ENCODE data around the gene FAM168A. TPM values are rescaled to one million over a fixed set of nuclear protein-coding genes. Genes with fewer than 3 reads are reported as not detected.
A peak's percentile ranks its signal among the peaks of the same experiment; 100 is the strongest.

Gene FAM168A
- total and polyA plus RNA-seq, 9 of the 15 experiments (the other 6 are each of a cell fraction or from before 2014, with no cell fraction given) = 0.44 to 7.2 (median 2.9) TPM

- CTCF ChIA-PET (ENCODE audit: low intra/inter-chr PET ratio) = interaction anchor here (0.7 kb wide), 1 partner anchor 17 kb away, joined by 3 read pairs; no protein-coding TSS in a partner anchor
- peak; percentile 94 for ATAC-seq
- Histone ChIP-seq H3K27ac (ENCODE audit: extremely low read depth, low read depth, low read length) (peak within 1 kb of the TSS; percentile 86), H3K4me2 (ENCODE audit: insufficient read depth, low read length) (peak within 1 kb of the TSS; percentile 90), H4K20me1 (replicated peaks; ENCODE audit: control insufficient read depth, insufficient read depth, low read length) (peaks cover 26% of the 10 kb centered on the region), H3K9ac (ENCODE audit: insufficient read depth in 1 of 2, low read depth in 2 of 2, low read length in 2 of 2) (peak within 1 kb of the TSS; percentile 82 to 98), H3K4me3 (peak within 1 kb of the TSS; percentile 95), H3K36me3 (ENCODE audit: control insufficient read depth, insufficient read depth, low read length) (peaks cover 3% of the 10 kb centered on the region; the same call in 1 of the 3 replicates), H3K27me3 (ENCODE audit: control insufficient read depth in 2 of 2, insufficient read depth in 2 of 2, low read length in 2 of 2) (peaks cover 0 to 5% of the 10 kb centered on the region in 2 experiments; a peak in 1 of 5 replicates), H3K9me1 (ENCODE audit: control insufficient read depth, insufficient read depth, low read length) (peaks cover 11% of the 10 kb centered on the region), H2AFZ (ENCODE audit: low read depth, low read length) (peak within 1 kb of the TSS; percentile 89), H3K79me2 (ENCODE audit: control insufficient read depth, insufficient read depth, low read length) (peaks cover 50% of the 10 kb centered on the region), H3K9me3 (replicated peaks; ENCODE audit: control insufficient read depth, insufficient read depth, low read depth, low read length) (no peaks in the 10 kb centered on the region), H3K4me1 (replicated peaks in 1 of 2; ENCODE audit: control insufficient read depth in 2 of 2, insufficient read depth in 2 of 2, low read length in 2 of 2) (peaks cover 23 to 60% of the 10 kb centered on the region in 2 experiments)
- intact Hi-C loops (cut with micrococcal nuclease) (loop anchor here (2.0 to 5.0 kb wide), 2 partner anchors 17 to 69 kb away; partner anchors contain the start of gene ARHGEF17), in situ Hi-C loops (cut with MboI) (no loop called here)
- WGBS (ENCODE audit: insufficient coverage, low coverage, missing lambda C conversion rate) = under 1% methylated on average over 67 of the region's 96 CpGs
- POLR2A ChIA-PET = interaction anchor here (2.2 kb wide), 1 partner anchor 9 kb away, joined by 8 read pairs; no protein-coding TSS in a partner anchor
- DNase-seq (ENCODE audit: extremely low read depth in 1 of 4, low spot score in 3 of 4) = peak; percentile 93 to 97 (median 95)
- peak; percentile 83 for FAIRE-seq
- no TSS peak for BruUV-seq (replicated peaks)
- TF ChIP-seq KLF13 (tag; IDR thresholded peaks at IDR 0.05; ENCODE audit: borderline replicate concordance, low read depth) = peak; percentile 86
- TF ChIP-seq NR2F6 (CRISPR knock-in tag; IDR thresholded peaks at IDR 0.05) = no peak
- TF ChIP-seq SP1 (CRISPR knock-in tag; IDR thresholded peaks at IDR 0.05) = peak; percentile 80
- TF ChIP-seq PCBP1 (IDR thresholded peaks at IDR 0.05; ENCODE audit: low read depth, low read length, poor library complexity, severe bottlenecking) = peak; percentile 77
- TF ChIP-seq ARID1B (IDR thresholded peaks at IDR 0.05) = no peak
- TF ChIP-seq SRSF9 (IDR thresholded peaks at IDR 0.05; ENCODE audit: borderline replicate concordance, low read depth, low read length) = no peak
- peak; percentile 92 for TF ChIP-seq RB1 (IDR thresholded peaks at IDR 0.05; ENCODE audit: low read depth)
- TF ChIP-seq ESRRB (CRISPR knock-in tag; IDR thresholded peaks at IDR 0.05; ENCODE audit: borderline replicate concordance) = no peak
- TF ChIP-seq BMI1 (IDR thresholded peaks at IDR 0.05; ENCODE audit: low read length) = no peak
- TF ChIP-seq, protein P1, sequence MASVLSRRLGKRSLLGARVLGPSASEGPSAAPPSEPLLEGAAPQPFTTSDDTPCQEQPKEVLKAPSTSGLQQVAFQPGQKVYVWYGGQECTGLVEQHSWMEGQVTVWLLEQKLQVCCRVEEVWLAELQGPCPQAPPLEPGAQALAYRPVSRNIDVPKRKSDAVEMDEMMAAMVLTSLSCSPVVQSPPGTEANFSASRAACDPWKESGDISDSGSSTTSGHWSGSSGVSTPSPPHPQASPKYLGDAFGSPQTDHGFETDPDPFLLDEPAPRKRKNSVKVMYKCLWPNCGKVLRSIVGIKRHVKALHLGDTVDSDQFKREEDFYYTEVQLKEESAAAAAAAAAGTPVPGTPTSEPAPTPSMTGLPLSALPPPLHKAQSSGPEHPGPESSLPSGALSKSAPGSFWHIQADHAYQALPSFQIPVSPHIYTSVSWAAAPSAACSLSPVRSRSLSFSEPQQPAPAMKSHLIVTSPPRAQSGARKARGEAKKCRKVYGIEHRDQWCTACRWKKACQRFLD (CRISPR knock-in tag; IDR thresholded peaks at IDR 0.05) = peak; percentile 44; the same call in 1 of the 2 replicates
- TF ChIP-seq ZNF24 (IDR thresholded peaks at IDR 0.05) = peak; percentile 65
- no peak for TF ChIP-seq HOMEZ (CRISPR knock-in tag; IDR thresholded peaks at IDR 0.05)
- TF ChIP-seq HDAC3 (IDR thresholded peaks at IDR 0.05; ENCODE audit: borderline replicate concordance, partially characterized antibody) = no peak
- no peak for TF ChIP-seq KHSRP (IDR thresholded peaks at IDR 0.05)
- TF ChIP-seq HNRNPLL (IDR thresholded peaks at IDR 0.05; ENCODE audit: low read depth, low read length, poor library complexity, severe bottlenecking) = peak; percentile 90
- TF ChIP-seq COPS2 (conservative IDR thresholded peaks at IDR 0.05) = no peak
- TF ChIP-seq LARP7 (IDR thresholded peaks at IDR 0.05) = no peak
- TF ChIP-seq SUPT5H (IDR thresholded peaks at IDR 0.05) = peak; percentile 30
- TF ChIP-seq MYNN (IDR thresholded peaks at IDR 0.05) = 0 out of 2 replicates have a peak, but pooled peaks have one; percentile 16
- no peak for TF ChIP-seq MYNN (CRISPR knock-in tag; IDR thresholded peaks at IDR 0.05)
- TF ChIP-seq TAL1 (IDR thresholded peaks at IDR 0.05) = no peak
These were observed 221.6 kb downstream of the FAM168A start, which contains the start of gene RELT for GRCh38 chr11:73376160-73376802. Gene RELT, plus strand, starts transcription at chr11:73376399. Its CDS starts 12,738 bp downstream, at chr11:73389137.
